ENCODE measurements around the gene THAP2. TPM values are rescaled to one million over a fixed set of nuclear protein-coding genes. Genes with fewer than 3 reads are reported as not detected.

THAP2 gene
- total RNA-seq, 4 donors from 2014 or later, result 3.3 to 5.1 (median 3.7) TPM

- H3K9me3 ChIP-seq, result no peaks in the 10 kb centered on the region
- 0% methylated on average over 13 of the region's 53 CpGs for WGBS
- H3K4me1 ChIP-seq, result peaks cover 22 to 46% (median 36%) of the 10 kb centered on the region in 4 donors
- no peaks in the 10 kb centered on the region for H3K27me3 ChIP-seq
- intact Hi-C loops (cut with DNase I), result loop anchor here (10.0 kb wide), 1 partner anchor 92 kb away; the partner anchor contains the start of gene RAB21
- peak overlapping the region; percentile 77 to 87 (median 82) for H3K4me3 ChIP-seq
- DNase-seq (ENCODE audit: extremely low spot score), result peak; percentile 95
- peak overlapping the region; percentile 94 to 96 (median 95) for H3K27ac ChIP-seq (replicated peaks in 1 of 4)
- TF ChIP-seq POLR2AphosphoS5 (IDR thresholded peaks at IDR 0.05), result peak in 1 of 2 donors; percentile 45
- TF ChIP-seq, protein P1, sequence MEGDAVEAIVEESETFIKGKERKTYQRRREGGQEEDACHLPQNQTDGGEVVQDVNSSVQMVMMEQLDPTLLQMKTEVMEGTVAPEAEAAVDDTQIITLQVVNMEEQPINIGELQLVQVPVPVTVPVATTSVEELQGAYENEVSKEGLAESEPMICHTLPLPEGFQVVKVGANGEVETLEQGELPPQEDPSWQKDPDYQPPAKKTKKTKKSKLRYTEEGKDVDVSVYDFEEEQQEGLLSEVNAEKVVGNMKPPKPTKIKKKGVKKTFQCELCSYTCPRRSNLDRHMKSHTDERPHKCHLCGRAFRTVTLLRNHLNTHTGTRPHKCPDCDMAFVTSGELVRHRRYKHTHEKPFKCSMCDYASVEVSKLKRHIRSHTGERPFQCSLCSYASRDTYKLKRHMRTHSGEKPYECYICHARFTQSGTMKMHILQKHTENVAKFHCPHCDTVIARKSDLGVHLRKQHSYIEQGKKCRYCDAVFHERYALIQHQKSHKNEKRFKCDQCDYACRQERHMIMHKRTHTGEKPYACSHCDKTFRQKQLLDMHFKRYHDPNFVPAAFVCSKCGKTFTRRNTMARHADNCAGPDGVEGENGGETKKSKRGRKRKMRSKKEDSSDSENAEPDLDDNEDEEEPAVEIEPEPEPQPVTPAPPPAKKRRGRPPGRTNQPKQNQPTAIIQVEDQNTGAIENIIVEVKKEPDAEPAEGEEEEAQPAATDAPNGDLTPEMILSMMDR (IDR thresholded peaks at IDR 0.05), result no peak
- peaks cover 7 to 23% (median 18%) of the 10 kb centered on the region in 4 donors for H3K36me3 ChIP-seq
Measured at GRCh38 chr12:71662849-71663560, 1.1 kb upstream of the THAP2 start.

GRCh38 chr12:71664411-71665089, 449 bp downstream of the THAP2 start:
- peaks cover 0 to 8% (median 3%) of the 10 kb centered on the region in 4 donors for H3K36me3 ChIP-seq
- H3K27me3 ChIP-seq, result no peaks in the 10 kb centered on the region
- no peak for DNase-seq (ENCODE audit: extremely low spot score)
- peak overlapping the region; percentile 94 to 96 (median 95) for H3K27ac ChIP-seq (replicated peaks in 1 of 4)
- peak overlapping the region; percentile 77 to 87 (median 82) for H3K4me3 ChIP-seq
- H3K9me3 ChIP-seq, result no peaks in the 10 kb centered on the region
- TF ChIP-seq EP300 (IDR thresholded peaks at IDR 0.05) (no peak), POLR2AphosphoS5 (IDR thresholded peaks at IDR 0.05) (no peak), POLR2A (IDR thresholded peaks at IDR 0.05; ENCODE audit: low read depth) (no peak)
- TF ChIP-seq, protein P1 (IDR thresholded peaks at IDR 0.05), result no peak
- WGBS, result 3% methylated on average over 15 of the region's 20 CpGs
- H3K4me1 ChIP-seq, result peaks cover 22 to 46% (median 36%) of the 10 kb centered on the region in 4 donors
- intact Hi-C loops (cut with DNase I), result loop anchor here (2.0 to 10.0 kb wide), 2 partner anchors 20 to 90 kb away; partner anchors contain the start of gene RAB21

- TF ChIP-seq POLR2AphosphoS5 (IDR thresholded peaks at IDR 0.05) (no peak), POLR2A (IDR thresholded peaks at IDR 0.05; ENCODE audit: low read depth) (no peak), EP300 (IDR thresholded peaks at IDR 0.05) (no peak)
- TF ChIP-seq, protein P1 (IDR thresholded peaks at IDR 0.05), result no peak
- peak overlapping the region; percentile 94 to 96 (median 95) for H3K27ac ChIP-seq (replicated peaks in 1 of 4)
- no peaks in the 10 kb centered on the region for H3K9me3 ChIP-seq
- intact Hi-C loops (cut with DNase I), result loop anchor here (2.0 to 10.0 kb wide), 2 partner anchors 20 to 90 kb away; partner anchors contain the start of gene RAB21
- peaks cover 0 to 2% (median under 1%) of the 10 kb centered on the region in 4 donors for H3K36me3 ChIP-seq
- no peaks in the 10 kb centered on the region for H3K27me3 ChIP-seq
- WGBS, result 18% methylated on average over 4 of the region's 4 CpGs
- H3K4me3 ChIP-seq, result peak overlapping the region; percentile 77 to 87 (median 82)
- peaks cover 22 to 44% (median 33%) of the 10 kb centered on the region in 4 donors for H3K4me1 ChIP-seq
- DNase-seq (ENCODE audit: extremely low spot score), result no peak
Measured at GRCh38 chr12:71665090-71665463, 976 bp downstream of the THAP2 start.

DNA sequence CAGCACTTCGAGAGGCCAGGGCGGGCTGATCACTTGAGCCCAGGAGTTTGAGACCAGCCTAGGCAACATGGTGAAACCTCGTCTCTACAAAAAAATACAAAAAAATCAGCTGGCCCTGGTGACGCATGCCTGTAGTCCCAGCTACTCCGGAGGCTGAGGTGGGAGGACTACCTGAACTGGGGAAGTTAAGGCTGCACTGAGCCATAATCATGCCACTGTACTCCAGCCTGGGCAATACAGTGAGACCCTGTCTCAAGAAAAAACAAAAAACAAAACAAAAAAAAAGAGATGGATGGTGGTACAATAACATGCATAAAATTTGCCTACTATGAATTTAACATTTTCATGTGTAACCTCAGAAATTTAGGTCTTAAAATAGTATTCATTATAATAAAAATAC, 2.2 kb downstream of the THAP2 start:
- Histone ChIP-seq H3K4me3 (no peak overlapping the region), H3K27me3 (no peaks in the 10 kb centered on the region), H3K27ac (replicated peaks in 1 of 4) (no peak overlapping the region), H3K36me3 (no peaks in the 10 kb centered on the region), H3K4me1 (peaks cover 14 to 32% (median 21%) of the 10 kb centered on the region in 4 donors), H3K9me3 (no peaks in the 10 kb centered on the region)
- no peak for TF ChIP-seq EP300 (IDR thresholded peaks at IDR 0.05)
- no peak for TF ChIP-seq POLR2A (IDR thresholded peaks at IDR 0.05; ENCODE audit: low read depth)
- TF ChIP-seq POLR2AphosphoS5 (IDR thresholded peaks at IDR 0.05), result no peak
- TF ChIP-seq, protein P1 (IDR thresholded peaks at IDR 0.05), result no peak
- 94% methylated on average over 5 of the region's 5 CpGs for WGBS
- no peak for DNase-seq (ENCODE audit: extremely low spot score)
- intact Hi-C loops (cut with DNase I), result loop anchor here (10.0 kb wide), 1 partner anchor 89 kb away; the partner anchor contains the start of gene RAB21
